GM18951 (cell line): ENCODE results near the gene CCDC142.
"Not testable (repeated sequence)": the region's sequence is repeated elsewhere in the genome, so short reads cannot be mapped to it uniquely, and the experiment has no call there.

Source experiments
- POLR2A ChIP-seq: IDR thresholded peaks from 4 replicates; pipeline ENCODE4 v1.6.1; 2011; ENCODE audit warnings: mild to moderate bottlenecking; ENCODE audit not compliant: insufficient read length, insufficient read depth; ENCODE audit errors: extremely low read depth
- in situ Hi-C: fragments of 300-500 bp; cut with MboI; formaldehyde crosslinking; loops from one replicate; pipeline ENCODE4 v1.12.0; 2022; ENCODE audit warnings: low sequenced_read_pairs, mixed read lengths, inconsistent platforms; ENCODE audit not compliant: unreplicated experiment

The CCDC142 gene

GRCh38 chr2:74499267-74499939 lies 16.6 kb upstream of the CCDC142 start, which contains the start of gene LBX2:
Gene LBX2, minus strand, starts transcription at chr2:74499603. Its CDS starts 66 bp downstream, at chr2:74499537.
- no peak for TF ChIP-seq POLR2A
- in situ Hi-C loops: no loop called here

DNA sequence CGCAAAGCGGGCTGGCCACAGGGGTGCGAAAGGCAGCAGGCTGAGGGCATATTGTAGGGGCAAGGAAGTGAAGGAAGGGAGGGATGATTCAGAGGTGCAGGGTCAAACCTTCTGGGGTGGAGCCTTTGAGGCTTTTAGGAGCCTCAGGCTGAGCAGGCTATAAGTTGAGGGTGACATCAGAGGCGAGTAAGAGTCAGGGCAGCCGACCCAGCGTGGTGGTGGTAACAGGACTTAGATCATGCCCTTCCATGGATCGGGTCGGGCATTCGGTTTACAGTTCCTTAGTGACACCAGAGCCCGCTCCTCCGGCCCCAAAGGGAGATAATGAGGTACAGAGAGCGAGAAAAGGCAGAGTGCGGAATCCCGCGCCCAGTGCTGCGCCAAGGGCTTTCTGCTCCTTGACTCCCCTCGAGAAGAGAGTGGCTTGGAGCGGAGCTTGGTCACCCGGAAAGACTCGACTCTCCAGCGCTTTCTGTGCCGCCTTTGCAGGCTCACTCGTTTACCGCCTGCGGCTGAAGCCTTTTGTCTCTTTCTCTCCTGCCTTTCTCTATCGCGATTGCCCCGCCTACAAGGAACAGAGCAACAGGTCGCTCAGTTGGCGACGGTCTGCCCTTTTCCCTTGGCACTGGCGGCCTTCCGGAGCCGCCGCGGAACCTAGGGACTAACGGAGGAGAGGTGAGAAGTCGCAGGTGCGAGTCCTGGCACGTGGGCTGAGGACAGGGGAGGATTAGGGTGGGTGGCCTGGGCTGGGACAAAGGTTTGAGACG lies 15.9 kb upstream of the CCDC142 start:
- in situ Hi-C loops: no loop called here
- no peak for TF ChIP-seq POLR2A

GRCh38 chr2:74497777-74498499 lies 15.1 kb upstream of the CCDC142 start:
- TF ChIP-seq POLR2A: peak; percentile 54
- in situ Hi-C loops: no loop called here

- no peak for TF ChIP-seq POLR2A
- in situ Hi-C loops: no loop called here
Measured at GRCh38 chr2:74496997-74497776, 14.4 kb upstream of the CCDC142 start.

DNA sequence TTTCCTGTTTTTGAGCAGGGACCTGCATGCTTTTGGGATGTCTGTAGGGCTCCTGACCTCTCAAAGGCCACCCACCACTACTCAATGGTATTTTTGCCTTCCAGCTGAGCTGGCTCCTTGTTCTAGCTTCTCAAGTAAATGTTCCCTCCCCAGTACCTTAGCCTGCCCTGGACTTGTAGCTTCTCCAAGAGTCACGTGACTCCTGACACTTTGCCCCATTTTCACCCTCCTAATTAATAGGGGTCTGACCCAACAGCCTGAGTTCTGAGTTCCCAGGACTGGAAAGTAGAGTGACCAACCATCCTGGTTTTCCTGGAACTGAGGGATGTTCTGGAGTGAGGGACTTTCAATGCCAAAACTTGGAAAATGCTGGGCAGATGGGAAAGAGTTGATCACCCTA lies 12.6 kb upstream of the CCDC142 start:
- in situ Hi-C loops: no loop called here
- TF ChIP-seq POLR2A: no peak

DNA sequence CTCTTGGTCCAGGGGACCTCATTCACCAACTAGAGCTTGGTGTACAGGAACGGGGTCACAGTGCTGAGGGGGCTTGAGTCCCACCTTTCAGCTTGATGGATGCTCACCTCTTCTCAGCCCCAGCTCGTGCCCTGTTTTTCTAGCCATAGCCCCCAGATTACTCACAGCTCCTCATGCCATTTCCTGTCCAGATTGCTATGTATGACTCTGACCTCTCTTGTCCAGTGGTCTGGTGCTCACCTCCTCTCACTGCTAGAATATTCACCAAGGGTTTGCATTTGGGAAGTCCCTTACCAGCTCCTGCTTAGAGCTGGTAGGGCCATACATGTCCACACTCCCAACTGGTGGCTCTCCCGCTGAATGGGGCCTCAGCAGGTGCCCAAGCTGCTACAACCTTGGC lies 10.7 kb upstream of the CCDC142 start:
- in situ Hi-C loops: no loop called here
- TF ChIP-seq POLR2A: no peak

DNA sequence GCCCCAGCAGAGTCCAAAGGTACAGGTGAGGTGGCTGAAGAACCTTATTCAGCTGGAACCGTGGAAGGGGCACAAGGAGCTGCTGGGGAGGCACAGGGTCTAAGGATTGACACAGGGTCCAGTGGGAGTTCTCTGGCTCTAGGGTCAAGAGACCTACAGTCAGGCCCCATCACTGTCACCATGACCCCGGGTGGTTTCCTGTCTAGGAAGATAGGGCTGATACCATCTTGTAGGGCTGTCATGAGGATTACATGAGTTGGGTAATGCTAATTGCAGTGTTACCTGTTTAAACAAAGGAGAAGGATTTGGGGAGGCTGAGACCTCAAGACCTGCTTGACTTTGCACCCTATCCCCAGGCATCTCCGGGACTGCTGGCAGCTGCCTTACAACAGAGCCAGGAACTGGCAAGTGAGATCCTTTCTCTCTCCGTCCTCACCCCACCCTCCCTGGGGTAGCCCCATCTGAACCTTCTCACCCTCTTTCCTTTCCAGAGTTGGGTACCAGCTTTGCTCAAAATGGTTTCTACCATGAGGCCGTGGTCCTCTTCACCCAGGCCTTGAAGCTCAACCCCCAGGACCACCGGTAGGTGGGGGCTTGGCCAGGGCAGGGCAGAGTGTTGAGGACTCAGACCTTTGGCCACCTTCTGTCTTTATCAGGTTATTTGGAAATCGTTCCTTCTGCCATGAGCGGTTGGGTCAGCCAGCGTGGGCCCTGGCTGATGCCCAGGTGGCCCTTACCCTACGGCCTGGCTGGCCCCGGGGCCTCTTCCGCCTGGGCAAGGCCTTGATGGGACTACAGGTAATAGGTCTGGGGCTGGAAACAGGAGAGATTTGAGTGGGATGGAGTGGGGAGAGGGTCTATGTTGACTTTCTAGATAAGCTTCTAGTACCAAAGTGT lies 9.1 kb upstream of the CCDC142 start:
- no peak for TF ChIP-seq POLR2A
- in situ Hi-C loops: no loop called here

DNA sequence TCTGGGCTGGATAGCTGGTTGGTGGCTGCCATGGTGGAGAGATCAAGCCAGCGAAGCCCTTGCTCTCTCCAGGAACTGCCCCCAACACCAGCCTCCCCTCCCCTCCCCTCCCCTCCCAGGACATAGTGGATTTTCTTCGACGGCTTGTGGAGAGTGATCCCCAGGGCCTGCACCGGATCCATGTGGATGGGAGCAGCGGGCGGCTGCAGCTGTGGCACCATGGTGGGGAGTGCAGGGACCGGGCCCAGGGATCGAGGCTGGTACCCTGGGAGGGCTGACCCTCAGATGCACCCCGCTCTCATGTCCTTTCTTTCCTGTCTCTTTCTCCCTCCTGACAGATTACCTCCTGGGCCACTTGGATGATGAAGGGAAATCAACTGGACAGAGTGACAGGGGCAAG lies 7.1 kb upstream of the CCDC142 start:
- no peak for TF ChIP-seq POLR2A
- in situ Hi-C loops: no loop called here

GRCh38 chr2:74488643-74489481 lies 6.1 kb upstream of the CCDC142 start:
- no peak for TF ChIP-seq POLR2A
- in situ Hi-C loops: no loop called here

DNA sequence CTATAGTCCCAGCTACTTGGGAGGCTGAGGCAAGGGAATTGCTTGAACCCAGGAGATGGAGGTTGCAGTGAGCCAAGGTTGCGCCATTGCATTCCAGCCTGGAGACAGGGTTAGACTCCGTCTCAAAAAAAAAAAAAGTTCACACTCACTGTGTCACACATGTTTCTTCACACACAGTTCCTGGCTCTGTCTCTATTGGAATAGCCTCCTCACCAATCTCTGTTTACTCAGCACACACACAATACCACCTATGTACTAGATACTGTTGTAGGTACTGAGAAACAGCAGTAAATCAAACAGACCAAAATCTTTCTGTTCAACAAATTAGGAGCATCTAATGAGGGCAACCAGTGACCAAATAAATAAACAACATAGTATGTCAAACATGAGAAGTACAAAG lies 3.3 kb upstream of the CCDC142 start:
- in situ Hi-C loops: no loop called here
- TF ChIP-seq POLR2A: no peak

DNA sequence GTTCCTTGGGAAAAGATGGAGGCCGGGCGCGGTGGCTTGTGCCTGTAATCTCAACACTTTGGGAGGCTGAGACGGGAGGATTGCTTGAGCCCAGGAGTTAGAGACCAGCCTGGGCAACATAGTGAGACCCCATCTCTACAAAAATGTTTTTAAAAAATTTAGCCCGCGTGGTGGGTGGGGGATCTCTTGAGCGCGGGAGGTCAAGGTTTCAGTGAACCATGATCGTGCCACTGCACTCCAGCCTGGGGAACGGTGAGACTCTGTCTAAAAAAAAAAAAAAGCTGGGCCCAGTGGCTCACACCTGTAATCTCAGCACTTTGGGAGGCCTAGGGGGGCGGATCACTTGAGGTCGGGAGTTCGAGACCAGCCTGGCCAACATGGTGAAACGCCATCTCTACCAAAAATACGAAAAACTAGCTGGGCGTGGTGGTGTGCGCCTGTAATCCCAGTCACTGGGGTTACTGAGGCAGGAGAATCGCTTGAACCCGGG lies 922 bp upstream of the CCDC142 start:
- in situ Hi-C loops: not testable (repeated sequence)
